ENCODE data around the gene TMEM200C. TPM values are rescaled to one million over a fixed set of nuclear protein-coding genes. Genes with fewer than 3 reads are reported as not detected.

The TMEM200C gene
- total RNA-seq, 1 experiment from 2014 or later: not detected

DNA sequence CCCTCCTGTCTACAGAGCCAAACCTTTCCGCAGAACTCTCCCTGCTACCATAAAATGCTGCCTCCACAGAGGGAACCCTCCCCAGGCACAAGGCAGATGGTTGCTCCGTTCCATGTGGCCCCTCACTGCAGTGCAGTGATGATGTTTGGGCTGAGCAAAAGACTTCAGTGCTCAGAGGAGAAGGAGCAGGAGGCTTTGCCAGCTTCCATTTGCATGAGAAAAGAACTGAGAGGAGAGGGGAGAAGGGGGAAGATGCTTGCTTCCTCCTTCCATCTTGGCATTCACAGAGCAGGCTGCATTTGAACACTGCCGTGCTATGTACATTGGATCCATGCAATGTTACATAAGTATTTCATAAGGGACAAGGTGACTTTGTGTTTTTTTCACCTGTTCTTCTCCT is 46.6 kb upstream of the TMEM200C start:
- no peaks in the 10 kb centered on the region for H3K9me3 Mint-ChIP-seq (ENCODE audit: low read depth, unreplicated experiment)
- intact Hi-C loops (cut with micrococcal nuclease; ENCODE audit: unreplicated experiment): no loop called here
- no TSS peak for BruUV-seq (replicated peaks)
- H3K27me3 Mint-ChIP-seq (ENCODE audit: unreplicated experiment): peaks cover 13% of the 10 kb centered on the region
- TF ChIP-seq, protein P1, sequence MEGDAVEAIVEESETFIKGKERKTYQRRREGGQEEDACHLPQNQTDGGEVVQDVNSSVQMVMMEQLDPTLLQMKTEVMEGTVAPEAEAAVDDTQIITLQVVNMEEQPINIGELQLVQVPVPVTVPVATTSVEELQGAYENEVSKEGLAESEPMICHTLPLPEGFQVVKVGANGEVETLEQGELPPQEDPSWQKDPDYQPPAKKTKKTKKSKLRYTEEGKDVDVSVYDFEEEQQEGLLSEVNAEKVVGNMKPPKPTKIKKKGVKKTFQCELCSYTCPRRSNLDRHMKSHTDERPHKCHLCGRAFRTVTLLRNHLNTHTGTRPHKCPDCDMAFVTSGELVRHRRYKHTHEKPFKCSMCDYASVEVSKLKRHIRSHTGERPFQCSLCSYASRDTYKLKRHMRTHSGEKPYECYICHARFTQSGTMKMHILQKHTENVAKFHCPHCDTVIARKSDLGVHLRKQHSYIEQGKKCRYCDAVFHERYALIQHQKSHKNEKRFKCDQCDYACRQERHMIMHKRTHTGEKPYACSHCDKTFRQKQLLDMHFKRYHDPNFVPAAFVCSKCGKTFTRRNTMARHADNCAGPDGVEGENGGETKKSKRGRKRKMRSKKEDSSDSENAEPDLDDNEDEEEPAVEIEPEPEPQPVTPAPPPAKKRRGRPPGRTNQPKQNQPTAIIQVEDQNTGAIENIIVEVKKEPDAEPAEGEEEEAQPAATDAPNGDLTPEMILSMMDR (IDR thresholded peaks at IDR 0.05; ENCODE audit: unreplicated experiment): no peak
- no peaks in the 10 kb centered on the region for H3K36me3 Mint-ChIP-seq (ENCODE audit: insufficient read depth, unreplicated experiment)
- no peak overlapping the region for H3K4me3 Mint-ChIP-seq (ENCODE audit: low read depth, unreplicated experiment)
- H3K27ac Mint-ChIP-seq (ENCODE audit: unreplicated experiment): no peak overlapping the region
- DNase-seq: no peak
- H3K4me1 Mint-ChIP-seq (ENCODE audit: low read depth, unreplicated experiment): no peaks in the 10 kb centered on the region
- CTCF ChIA-PET: no interaction called here

GRCh38 chr18:5939801-5940667 is 44.7 kb upstream of the TMEM200C start:
- CTCF ChIA-PET: no interaction called here

GRCh38 chr18:5937795-5938194 is 42.5 kb upstream of the TMEM200C start:
- peaks cover 33% of the 10 kb centered on the region for H3K27me3 Mint-ChIP-seq (ENCODE audit: unreplicated experiment)
- TF ChIP-seq, protein P1 (IDR thresholded peaks at IDR 0.05; ENCODE audit: unreplicated experiment): no peak
- intact Hi-C loops (cut with micrococcal nuclease; ENCODE audit: unreplicated experiment): no loop called here

More at GRCh38 chr18:5939801-5940667, 44.7 kb upstream of the TMEM200C start:
- Mint-ChIP-seq H3K27me3 (ENCODE audit: unreplicated experiment) (peaks cover 13% of the 10 kb centered on the region), H3K27ac (ENCODE audit: unreplicated experiment) (no peak overlapping the region), H3K9me3 (ENCODE audit: low read depth, unreplicated experiment) (no peaks in the 10 kb centered on the region), H3K4me3 (ENCODE audit: low read depth, unreplicated experiment) (no peak overlapping the region), H3K36me3 (ENCODE audit: insufficient read depth, unreplicated experiment) (no peaks in the 10 kb centered on the region), H3K4me1 (ENCODE audit: low read depth, unreplicated experiment) (no peaks in the 10 kb centered on the region)
- no TSS peak for BruUV-seq (replicated peaks)
- TF ChIP-seq, protein P1 (IDR thresholded peaks at IDR 0.05; ENCODE audit: unreplicated experiment): no peak
- no peak for DNase-seq
- intact Hi-C loops (cut with micrococcal nuclease; ENCODE audit: unreplicated experiment): no loop called here

DNA sequence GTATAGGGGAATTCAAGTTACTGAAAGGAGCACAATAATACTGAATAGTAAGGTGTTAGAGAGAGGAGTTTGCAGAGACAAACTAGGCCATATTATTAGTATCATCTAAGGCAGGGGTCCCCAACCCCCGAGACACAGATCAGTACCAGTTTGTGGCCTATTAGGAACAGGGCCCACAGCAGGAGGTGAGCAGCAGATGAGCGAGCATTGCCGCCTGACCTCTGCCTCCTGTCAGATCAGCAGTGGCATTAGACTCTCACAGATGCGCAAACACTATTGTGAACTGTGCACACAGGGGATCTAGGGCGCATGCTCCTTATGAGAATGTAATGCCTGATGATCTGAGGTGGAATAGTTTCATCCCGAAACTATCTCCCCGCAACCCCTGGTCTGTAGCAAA is 41.8 kb upstream of the TMEM200C start:
- intact Hi-C loops (cut with micrococcal nuclease; ENCODE audit: unreplicated experiment): no loop called here
- Mint-ChIP-seq H3K27me3 (ENCODE audit: unreplicated experiment) (peaks cover 40% of the 10 kb centered on the region), H3K27ac (ENCODE audit: unreplicated experiment) (no peak overlapping the region), H3K36me3 (ENCODE audit: insufficient read depth, unreplicated experiment) (no peaks in the 10 kb centered on the region), H3K9me3 (ENCODE audit: low read depth, unreplicated experiment) (peaks cover 6% of the 10 kb centered on the region), H3K4me3 (ENCODE audit: low read depth, unreplicated experiment) (no peak overlapping the region), H3K4me1 (ENCODE audit: low read depth, unreplicated experiment) (no peaks in the 10 kb centered on the region)
- CTCF ChIA-PET: no interaction called here
- BruUV-seq (replicated peaks): no TSS peak
- TF ChIP-seq, protein P1 (IDR thresholded peaks at IDR 0.05; ENCODE audit: unreplicated experiment): no peak
- DNase-seq: no peak

More at GRCh38 chr18:5937795-5938194, 42.5 kb upstream of the TMEM200C start:
- no TSS peak for BruUV-seq (replicated peaks)
- CTCF ChIA-PET: no interaction called here
- H3K4me1 Mint-ChIP-seq (ENCODE audit: low read depth, unreplicated experiment): no peaks in the 10 kb centered on the region
- DNase-seq: no peak
- H3K36me3 Mint-ChIP-seq (ENCODE audit: insufficient read depth, unreplicated experiment): no peaks in the 10 kb centered on the region
- peaks cover 6% of the 10 kb centered on the region for H3K9me3 Mint-ChIP-seq (ENCODE audit: low read depth, unreplicated experiment)
- no peak overlapping the region for H3K27ac Mint-ChIP-seq (ENCODE audit: unreplicated experiment)
- no peak overlapping the region for H3K4me3 Mint-ChIP-seq (ENCODE audit: low read depth, unreplicated experiment)
